A673 (cell line): ENCODE results near the gene ITPKB. TPM values are rescaled to one million over a fixed set of nuclear protein-coding genes. Genes with fewer than 3 reads are reported as not detected.

ENCODE experiments used
- BruUV-seq: library from RNA; stranded (reverse); fragments of 400-500 nt; replicated peaks from 2 replicates; lab custom pipeline; 2021; lab: Mats Ljungman, UMichigan
- CTCF ChIA-PET: fragments of 300-600 bp; sonication (Branson Sonifier 250); formaldehyde crosslinking; loops from one replicate; lab custom pipeline; 2022; ENCODE audit warnings: antibody characterized with exemption; lab: Charles Lee
- POLR2A ChIA-PET: fragments of 300-600 bp; sonication (Branson Sonifier 250); formaldehyde crosslinking; loops from one replicate; lab custom pipeline; 2022; ENCODE audit warnings: antibody characterized with exemption; ENCODE audit not compliant: low non-redundant PET; lab: Charles Lee
- DNase-seq: peaks from one replicate; pipeline ENCODE4 v3.0.0-alpha.2; 2015; ENCODE audit warnings: low spot score
- H3K27ac ChIP-seq: fragments of 200-600 bp; sonication (generic); 2 replicates; pipeline ENCODE4 v1.5.1; 2016; ENCODE audit warnings: mixed run types, low read depth, mild to moderate bottlenecking, mixed read lengths, antibody characterized with exemption, low read length; ENCODE audit not compliant: poor library complexity, severe bottlenecking
- H3K27me3 ChIP-seq: fragments of 200-600 bp; sonication (generic); replicated peaks from 2 replicates; pipeline ENCODE4 v1.6.1; 2017; ENCODE audit warnings: mixed run types, low read depth, mild to moderate bottlenecking, mixed read lengths, antibody characterized with exemption, low read length; ENCODE audit not compliant: insufficient read depth, poor library complexity
- H3K36me3 ChIP-seq: fragments of 200-600 bp; sonication (generic); 2 replicates; pipeline ENCODE4 v1.6.1; 2016; ENCODE audit warnings: mixed run types, mild to moderate bottlenecking, mixed read lengths, antibody characterized with exemption, low read length; ENCODE audit not compliant: insufficient read depth, poor library complexity, severe bottlenecking
- H3K4me1 ChIP-seq: fragments of 200-600 bp; sonication (generic); 2 replicates; pipeline ENCODE4 v1.6.1; 2017; ENCODE audit warnings: mixed run types, mild to moderate bottlenecking, mixed read lengths, antibody characterized with exemption, low read length; ENCODE audit not compliant: insufficient read depth, poor library complexity, severe bottlenecking
- H3K4me3 ChIP-seq: fragments of 200-600 bp; sonication (generic); 2 replicates; pipeline ENCODE4 v1.5.1; 2016; ENCODE audit warnings: low read depth, mixed run types, mild to moderate bottlenecking, mixed read lengths, low read length; ENCODE audit not compliant: poor library complexity, severe bottlenecking
- H3K9me3 ChIP-seq: fragments of 200-600 bp; sonication (generic); 2 replicates; pipeline ENCODE4 v1.6.1; 2016; ENCODE audit warnings: mixed run types, low read depth, mild to moderate bottlenecking, mixed read lengths, antibody characterized with exemption, low read length; ENCODE audit not compliant: poor library complexity, severe bottlenecking
- CTCF ChIP-seq: fragments of 300-800, 200-600 bp; sonication (generic); conservative IDR thresholded peaks from 2 replicates; pipeline ENCODE4 v1.5.1; 2017; ENCODE audit warnings: low read depth, mild to moderate bottlenecking, antibody characterized with exemption, low read length, moderate library complexity, mixed read lengths
- EZH2 ChIP-seq: fragments of 200-600 bp; sonication (generic); IDR thresholded peaks from 2 replicates; pipeline ENCODE4 v1.6.1; 2017; ENCODE audit warnings: borderline replicate concordance, low read depth, mild to moderate bottlenecking, mixed read lengths, antibody characterized with exemption, low read length; ENCODE audit not compliant: poor library complexity, severe bottlenecking
- intact Hi-C: fragments of 100-400 bp; cut with micrococcal nuclease; formaldehyde crosslinking; loops from one replicate; pipeline ENCODE4 v1.10.0; 2022; ENCODE audit not compliant: unreplicated experiment
- total RNA-seq: library from RNA; stranded (reverse); gene quantifications from 2 replicates; pipeline ENCODE4 v1.2.3, GENCODE V29; 2021

Gene ITPKB
- total RNA-seq, 1 experiment from 2014 or later = 14.1 TPM

DNA sequence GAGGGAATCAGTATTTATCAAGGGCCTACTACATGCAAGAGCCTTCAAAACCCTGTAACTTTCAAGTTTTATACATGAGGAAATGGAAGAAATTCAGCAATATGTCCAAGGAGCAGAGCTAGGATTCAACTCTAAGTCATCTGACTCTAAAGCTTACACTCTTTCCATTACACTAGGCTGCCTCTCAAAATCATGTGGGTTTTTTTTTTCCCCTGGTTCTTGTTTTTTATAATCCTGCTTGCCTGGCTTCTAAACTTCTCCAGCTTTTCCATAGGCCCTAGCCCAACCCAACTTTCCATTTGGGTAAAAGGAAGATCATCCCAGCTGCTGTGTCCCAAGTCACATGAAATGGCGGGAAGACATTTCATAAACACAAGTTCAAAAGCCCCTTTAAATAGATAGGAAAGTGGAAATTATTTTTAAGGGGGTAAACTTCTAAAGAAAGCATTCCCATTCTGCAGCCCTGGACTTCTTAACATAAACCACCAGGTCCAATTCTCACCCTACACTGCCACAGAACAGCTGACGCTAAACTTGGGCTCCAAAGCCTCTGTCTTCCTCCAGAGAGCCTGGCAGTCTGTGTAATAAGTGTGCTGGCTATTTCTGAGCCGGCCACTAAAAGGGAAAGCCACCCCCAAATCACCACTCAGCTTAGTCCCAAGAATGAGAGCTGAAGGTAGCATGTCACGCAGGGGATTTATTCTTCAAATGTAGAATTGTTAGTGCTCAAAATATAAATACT is 46.9 kb downstream of the ITPKB start:
- peaks cover 26% of the 10 kb centered on the region for H3K4me1 ChIP-seq
- H3K27me3 ChIP-seq = no peaks in the 10 kb centered on the region
- H3K4me3 ChIP-seq = no peak overlapping the region
- POLR2A ChIA-PET = no interaction called here
- no peak overlapping the region for H3K27ac ChIP-seq
- no peaks in the 10 kb centered on the region for H3K36me3 ChIP-seq
- TF ChIP-seq CTCF (no peak), EZH2 (no peak)
- CTCF ChIA-PET = no interaction called here
- BruUV-seq = no TSS peak
- H3K9me3 ChIP-seq = no peaks in the 10 kb centered on the region
- DNase-seq = no peak
- intact Hi-C loops = no loop called here

DNA sequence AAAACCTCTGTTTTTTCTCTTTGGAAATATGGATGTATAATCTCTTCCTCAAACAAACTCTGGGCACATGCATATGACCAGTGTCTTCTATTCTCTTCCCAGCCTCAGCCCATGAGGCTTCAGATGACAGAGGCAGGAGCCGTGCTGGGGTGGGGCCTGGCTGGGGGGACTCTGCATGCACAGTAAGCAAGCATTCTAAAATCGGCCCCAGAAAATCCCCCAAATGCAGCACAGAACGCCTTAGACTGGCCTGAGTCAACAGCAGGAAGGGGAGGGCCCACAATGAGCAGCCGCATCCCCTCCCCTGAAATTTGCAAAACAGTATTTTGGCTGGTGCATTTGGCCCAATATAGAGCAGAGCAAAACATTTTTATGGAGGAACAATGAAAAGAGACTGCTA is 47.8 kb downstream of the ITPKB start:
- Histone ChIP-seq H3K27me3 (no peaks in the 10 kb centered on the region), H3K4me3 (no peak overlapping the region), H3K9me3 (no peaks in the 10 kb centered on the region), H3K4me1 (peaks cover 21% of the 10 kb centered on the region), H3K27ac (no peak overlapping the region), H3K36me3 (no peaks in the 10 kb centered on the region)
- POLR2A ChIA-PET = no interaction called here
- intact Hi-C loops = no loop called here
- TF ChIP-seq EZH2 (no peak), CTCF (no peak)
- no peak for DNase-seq
- CTCF ChIA-PET = no interaction called here
- no TSS peak for BruUV-seq

DNA sequence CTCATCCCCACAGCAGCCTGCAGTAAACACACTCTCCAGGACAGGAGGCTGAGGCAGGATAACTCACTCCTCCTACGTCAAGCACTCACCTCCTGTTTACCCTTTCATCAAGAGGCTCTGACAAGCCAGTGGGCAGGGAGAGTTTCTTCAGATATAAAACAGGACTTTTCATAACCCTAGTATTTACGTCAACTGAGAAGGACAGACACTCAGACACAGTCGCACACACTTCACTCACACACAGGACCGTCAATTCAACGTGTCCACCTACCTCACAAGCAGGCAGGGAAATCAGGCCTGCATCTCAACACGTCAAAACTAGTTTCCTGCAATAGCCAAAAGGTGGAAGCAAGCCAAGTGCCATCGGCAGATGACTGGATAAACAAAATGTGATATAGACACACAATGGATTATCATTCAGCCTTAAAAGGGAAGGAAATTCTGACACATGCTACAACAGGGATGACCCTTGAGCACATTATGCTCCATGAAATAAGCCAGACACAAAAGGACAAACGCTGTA is 48.6 kb downstream of the ITPKB start:
- no peak overlapping the region for H3K27ac ChIP-seq
- CTCF ChIA-PET = no interaction called here
- intact Hi-C loops = no loop called here

More for the DNA sequence above, 48.6 kb downstream of the ITPKB start:
- no peaks in the 10 kb centered on the region for H3K27me3 ChIP-seq
- no peaks in the 10 kb centered on the region for H3K9me3 ChIP-seq
- BruUV-seq = no TSS peak
- no peaks in the 10 kb centered on the region for H3K36me3 ChIP-seq
- H3K4me3 ChIP-seq = no peak overlapping the region
- no peak for TF ChIP-seq CTCF
- TF ChIP-seq EZH2 = no peak
- no peak for DNase-seq
- peaks cover 21% of the 10 kb centered on the region for H3K4me1 ChIP-seq
- POLR2A ChIA-PET = no interaction called here
